Measurements from ENCODE around the gene C4BPA.

The C4BPA gene

GRCh38 chr1:207194197-207194596 is 90.2 kb downstream of the C4BPA start:
- no peak for DNase-seq
